B cell (primary cell): Measurements from ENCODE around the gene OTOA. TPM values are rescaled to one million over a fixed set of nuclear protein-coding genes. Genes with fewer than 3 reads are reported as not detected.

ENCODE experiments used
- ATAC-seq: fragments of 200-7000 bp; cut with Tn5 transposase; one replicate; pipeline ENCODE4 v1.10.0; 2021; ENCODE audit warnings: low read depth, mild to moderate bottlenecking, moderate number of reproducible peaks, moderate library complexity
- CTCF ChIA-PET: fragments of 350-600 bp; sonication (Branson Sonifier 250); formaldehyde crosslinking; loops from one replicate; lab custom pipeline; 2021; ENCODE audit warnings: antibody characterized with exemption, inconsistent platforms; lab: Charles Lee
- POLR2A ChIA-PET: fragments of 350-600 bp; sonication (Branson Sonifier 250); formaldehyde crosslinking; loops from one replicate; lab custom pipeline; 2021; ENCODE audit warnings: antibody characterized with exemption; lab: Charles Lee
- DNase-seq: peaks from one replicate; pipeline ENCODE4 v3.0.0; 2013
- H2AFZ ChIP-seq: 2 replicates; pipeline ENCODE4 v1.6.1; 2012; ENCODE audit warnings: mild to moderate bottlenecking, low read depth, low read length; ENCODE audit not compliant: insufficient read depth, poor library complexity, severe bottlenecking
- H3K27ac ChIP-seq, 2 donors: 1 replicate in 1 of 2; 2 replicates in 1 of 2; pipeline ENCODE4 v1.5.1; 2012 to 2013; ENCODE audit warnings: low read length in 2 of 2, mild to moderate bottlenecking in 2 of 2, moderate library complexity in 1 of 2
- H3K27me3 ChIP-seq, 4 experiments: fragments of 200-600 bp in 1 of 4; sonication (generic) in 1 of 4; replicated peaks in 1 of 4; 1 replicate in 2 of 4; 2 replicates in 2 of 4; pipeline versions ENCODE4 v1.6.1 to v1.7.0; 2013 to 2016; ENCODE audit warnings: low read length in 3 of 4, mild to moderate bottlenecking in 2 of 4, mixed read lengths in 1 of 4, moderate library complexity in 1 of 4; ENCODE audit not compliant: insufficient read depth in 4 of 4, control insufficient read depth in 3 of 4; ENCODE audit errors: control extremely low read depth in 1 of 4
- H3K36me3 ChIP-seq, 2 experiments: replicated peaks in 1 of 2; 1 replicate in 1 of 2; 2 replicates in 1 of 2; pipeline versions ENCODE4 v1.6.1 to v1.7.1; 2013; ENCODE audit warnings: low read length in 1 of 2; ENCODE audit not compliant: insufficient read depth in 2 of 2, control insufficient read depth in 1 of 2; ENCODE audit errors: control extremely low read depth in 1 of 2, extremely low read depth in 1 of 2
- H3K4me1 ChIP-seq, 2 donors: fragments of 200-600 bp in 1 of 2; sonication (generic) in 1 of 2; 1 replicate in 1 of 2; 2 replicates in 1 of 2; pipeline versions ENCODE4 v1.5.1 to v1.6.1; 2013 to 2017; ENCODE audit warnings: low read length in 2 of 2; ENCODE audit not compliant: control insufficient read depth in 2 of 2, insufficient read depth in 2 of 2
- H3K4me2 ChIP-seq: replicated peaks from 2 replicates; pipeline ENCODE3; 2012; ENCODE audit warnings: mild to moderate bottlenecking, low read depth, low read length; ENCODE audit not compliant: poor library complexity, severe bottlenecking
- H3K4me3 ChIP-seq, 5 experiments: fragments of 200-600 bp in 1 of 5; sonication (generic) in 1 of 5; 1 replicate in 3 of 5; 2 replicates in 2 of 5; pipeline versions ENCODE4 v1.5.1 to v1.7.0; 2011 to 2016; ENCODE audit warnings: low read length in 4 of 5, mild to moderate bottlenecking in 4 of 5, low read depth in 2 of 5, control low read depth in 1 of 5, moderate library complexity in 1 of 5; ENCODE audit not compliant: insufficient read depth in 1 of 5; ENCODE audit errors: control extremely low read depth in 1 of 5, extremely low read depth in 1 of 5
- H3K79me2 ChIP-seq: fragments of 200-600 bp; sonication (generic); one replicate; pipeline ENCODE4 v1.6.0; 2016; ENCODE audit warnings: low read length; ENCODE audit not compliant: control insufficient read depth, insufficient read depth
- H3K9ac ChIP-seq: fragments of 200-600 bp; sonication (generic); 2 replicates; pipeline ENCODE4 v1.6.1; 2017; ENCODE audit warnings: mild to moderate bottlenecking, low read length, moderate library complexity
- H3K9me3 ChIP-seq, 3 donors: one replicate each; pipeline versions ENCODE4 v1.6.1 to v1.7.1; 2013; ENCODE audit warnings: low read length in 2 of 3; ENCODE audit not compliant: control insufficient read depth in 2 of 3, insufficient read depth in 1 of 3; ENCODE audit errors: control extremely low read depth in 1 of 3
- H4K20me1 ChIP-seq: 2 replicates; pipeline ENCODE4 v1.6.0; 2012; ENCODE audit warnings: mild to moderate bottlenecking, low read length; ENCODE audit not compliant: insufficient read depth, control insufficient read depth, poor library complexity, severe bottlenecking
- H3K27ac Mint-ChIP-seq: one replicate; pipeline ENCODE4 v1.8.0; 2021; ENCODE audit warnings: mixed read lengths
- H3K27me3 Mint-ChIP-seq: one replicate; pipeline ENCODE4 v1.8.0; 2021; ENCODE audit warnings: mixed read lengths
- H3K4me1 Mint-ChIP-seq: one replicate; pipeline ENCODE4 v1.8.0; 2021; ENCODE audit warnings: mixed read lengths
- H3K4me3 Mint-ChIP-seq: one replicate; pipeline ENCODE4 v1.8.0; 2021; ENCODE audit warnings: mixed read lengths
- H3K9me3 Mint-ChIP-seq: one replicate; pipeline ENCODE4 v1.8.0; 2022; ENCODE audit warnings: mixed read lengths; ENCODE audit not compliant: insufficient read depth
- EZH2 ChIP-seq: IDR thresholded peaks from 2 replicates; pipeline ENCODE4 v1.6.1; 2012; ENCODE audit warnings: borderline replicate concordance, low read depth, mild to moderate bottlenecking, moderate library complexity, low read length; ENCODE audit not compliant: insufficient read depth, poor library complexity, severe bottlenecking
- WGBS: methylation state at CpG from one replicate; pipeline ENCODE4 v1.1.5; 2013; ENCODE audit warnings: missing lambda C conversion rate; ENCODE audit not compliant: insufficient coverage; 5-methylcytosine and 5-hydroxymethylcytosine counted together
- intact Hi-C: fragments of 100-400 bp; cut with micrococcal nuclease; formaldehyde crosslinking; loops from one replicate; pipeline ENCODE4 v1.10.0; 2022
- polyA plus RNA-seq: library from polyadenylated mRNA; depleted of rRNA; stranded (reverse); fragments of >200 nt; gene quantifications from 2 replicates; pipeline ENCODE4 v1.2.3, GENCODE V29; 2012
- total RNA-seq, 2 donors: library from RNA; stranded (reverse); fragments of 120-200 nt in 1 of 2; gene quantifications; 1 replicate in 1 of 2; 2 replicates in 1 of 2; pipeline versions ENCODE4 v1.2.3 to v1.2.4, GENCODE V29; 2013 to 2022
- TF ChIP-seq, protein P1 (sequence below): fragments of 200-600 bp; IDR thresholded peaks from one replicate; pipeline ENCODE4 v1.8.0; 2022; ENCODE audit warnings: antibody characterized with exemption, mild to moderate bottlenecking

The OTOA gene
- total and polyA plus RNA-seq, 2 donors (not counting 1 experiment from before 2014, with no cell fraction given) = 0.39 TPM; not detected in 1

DNA sequence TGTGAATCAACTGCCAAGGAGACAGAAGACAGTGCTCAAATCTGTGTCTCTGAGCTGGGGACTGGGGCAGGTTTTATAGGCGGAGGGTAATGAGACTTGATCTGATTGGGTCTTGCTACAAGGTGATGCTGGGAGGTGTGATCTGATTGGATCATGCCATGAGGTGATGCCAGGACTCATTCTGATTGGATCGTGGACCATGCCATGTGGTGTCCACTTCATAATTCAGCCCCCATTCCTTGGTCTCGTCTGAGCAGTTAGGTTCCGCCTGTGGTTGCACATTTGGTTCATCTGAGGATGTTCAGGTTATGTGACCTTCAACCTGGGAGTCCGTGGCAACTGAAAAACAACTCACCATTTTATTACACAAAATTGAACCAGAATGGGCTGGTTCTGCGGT lies 41.0 kb downstream of the OTOA start:
- intact Hi-C loops = loop anchor here (10.0 kb wide), 1 partner anchor 1730 kb away; no protein-coding TSS in a partner anchor
- no peak overlapping the region for H3K27ac ChIP-seq
- no peak overlapping the region for H3K9ac ChIP-seq
- H3K4me1 ChIP-seq = peaks cover 14 to 21% of the 10 kb centered on the region in 2 donors
- peaks cover 0 to 2% (median 0%) of the 10 kb centered on the region in 3 donors for H3K9me3 ChIP-seq
- DNase-seq (no peak), ATAC-seq (no peak)
- no peaks in the 10 kb centered on the region for H3K36me3 ChIP-seq
- no peaks in the 10 kb centered on the region for H4K20me1 ChIP-seq
- 92% methylated on average over 4 of the region's 6 CpGs for WGBS
- no peak overlapping the region for H3K4me2 ChIP-seq
- Mint-ChIP-seq H3K4me1 (peaks cover 16% of the 10 kb centered on the region), H3K27ac (no peak overlapping the region), H3K27me3 (peaks cover 26% of the 10 kb centered on the region), H3K4me3 (no peak overlapping the region), H3K9me3 (no peaks in the 10 kb centered on the region)
- no peaks in the 10 kb centered on the region for H3K79me2 ChIP-seq
- no peak overlapping the region for H3K4me3 ChIP-seq
- POLR2A ChIA-PET = no interaction called here
- peaks cover 0 to 16% (median 5%) of the 10 kb centered on the region in 4 experiments for H3K27me3 ChIP-seq
- CTCF ChIA-PET = interaction anchor here (1.0 to 10.9 kb wide), 3 partner anchors 17 to 123 kb away, joined by 3 to 129 read pairs (median 92); no protein-coding TSS in a partner anchor
- no peak overlapping the region for H2AFZ ChIP-seq
- TF ChIP-seq, protein P1, sequence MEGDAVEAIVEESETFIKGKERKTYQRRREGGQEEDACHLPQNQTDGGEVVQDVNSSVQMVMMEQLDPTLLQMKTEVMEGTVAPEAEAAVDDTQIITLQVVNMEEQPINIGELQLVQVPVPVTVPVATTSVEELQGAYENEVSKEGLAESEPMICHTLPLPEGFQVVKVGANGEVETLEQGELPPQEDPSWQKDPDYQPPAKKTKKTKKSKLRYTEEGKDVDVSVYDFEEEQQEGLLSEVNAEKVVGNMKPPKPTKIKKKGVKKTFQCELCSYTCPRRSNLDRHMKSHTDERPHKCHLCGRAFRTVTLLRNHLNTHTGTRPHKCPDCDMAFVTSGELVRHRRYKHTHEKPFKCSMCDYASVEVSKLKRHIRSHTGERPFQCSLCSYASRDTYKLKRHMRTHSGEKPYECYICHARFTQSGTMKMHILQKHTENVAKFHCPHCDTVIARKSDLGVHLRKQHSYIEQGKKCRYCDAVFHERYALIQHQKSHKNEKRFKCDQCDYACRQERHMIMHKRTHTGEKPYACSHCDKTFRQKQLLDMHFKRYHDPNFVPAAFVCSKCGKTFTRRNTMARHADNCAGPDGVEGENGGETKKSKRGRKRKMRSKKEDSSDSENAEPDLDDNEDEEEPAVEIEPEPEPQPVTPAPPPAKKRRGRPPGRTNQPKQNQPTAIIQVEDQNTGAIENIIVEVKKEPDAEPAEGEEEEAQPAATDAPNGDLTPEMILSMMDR = no peak
- TF ChIP-seq EZH2 = no peak

DNA sequence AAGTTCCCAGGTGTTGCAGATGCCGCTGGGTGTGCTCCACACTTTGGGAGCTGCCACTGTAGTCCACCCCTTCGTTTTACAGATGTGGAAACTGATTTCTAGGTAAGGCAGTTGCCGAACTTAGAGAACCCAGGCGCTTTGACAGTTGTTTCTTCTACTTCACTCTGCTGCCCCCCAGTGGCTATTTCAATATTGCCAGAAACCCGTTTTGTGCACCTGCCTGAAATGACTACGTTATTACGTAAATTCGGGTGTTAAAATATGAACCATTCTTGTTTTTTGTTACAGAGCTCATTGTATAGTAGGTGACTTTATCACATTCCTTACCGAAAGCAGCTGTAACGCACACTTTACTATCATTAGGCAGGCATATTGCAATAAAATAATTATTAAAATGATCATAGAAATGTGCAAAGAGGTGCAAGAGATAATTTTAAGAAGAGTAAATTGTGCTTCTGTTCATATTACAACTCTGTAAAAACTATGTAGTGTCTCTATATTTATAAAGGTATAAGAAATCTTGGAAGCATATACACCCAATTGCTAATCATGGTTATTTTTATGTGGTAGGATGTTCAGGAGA lies 44.9 kb downstream of the OTOA start:
- Histone ChIP-seq H3K4me2 (peak overlapping the region; percentile 32), H3K36me3 (no peaks in the 10 kb centered on the region), H3K4me3 (no peak overlapping the region), H3K79me2 (no peaks in the 10 kb centered on the region), H3K9me3 (no peaks in the 10 kb centered on the region), H3K27me3 (peaks cover 0 to 11% (median 5%) of the 10 kb centered on the region in 4 experiments), H4K20me1 (no peaks in the 10 kb centered on the region), H3K27ac (no peak overlapping the region), H3K9ac (no peak overlapping the region), H2AFZ (no peak overlapping the region), H3K4me1 (peaks cover 7 to 15% of the 10 kb centered on the region in 2 donors)
- ChIA-PET POLR2A (interaction anchor here (0.6 kb wide), 1 partner anchor 110 kb away, joined by 4 read pairs; no protein-coding TSS in a partner anchor), CTCF (interaction anchor here (0.6 to 10.9 kb wide), 22 partner anchors 11 to 1347 kb away, joined by 3 to 129 read pairs (median 5); partner anchors contain the start of gene OTOA)
- Mint-ChIP-seq H3K4me3 (no peak overlapping the region), H3K4me1 (peaks cover 9% of the 10 kb centered on the region), H3K27me3 (peaks cover 10% of the 10 kb centered on the region), H3K9me3 (no peaks in the 10 kb centered on the region), H3K27ac (no peak overlapping the region)
- TF ChIP-seq, protein P1 = peak; percentile 91
- no peak for TF ChIP-seq EZH2
- WGBS = 3% methylated on average over 4 of the region's 10 CpGs
- ATAC-seq (peak; percentile 47), DNase-seq (peak; percentile 87)
- intact Hi-C loops = loop anchor here (1.0 to 10.0 kb wide), 5 partner anchors 51 to 1726 kb away; partner anchors contain the start of gene METTL9
